CD8-positive, alpha-beta memory T cell (primary cell): ENCODE results near the gene AP4E1. TPM values are rescaled to one million over a fixed set of nuclear protein-coding genes. Genes with fewer than 3 reads are reported as not detected.
"Not testable (repeated sequence)": the region's sequence is repeated elsewhere in the genome, so short reads cannot be mapped to it uniquely, and the experiment has no call there.

Experiments used
- CTCF ChIA-PET: fragments of 350-600 bp; sonication (Branson Sonifier 250); formaldehyde crosslinking; loops from one replicate; lab custom pipeline; 2021; ENCODE audit warnings: antibody characterized with exemption; lab: Charles Lee
- POLR2A ChIA-PET: fragments of 350-600 bp; sonication (Branson Sonifier 250); formaldehyde crosslinking; loops from one replicate; lab custom pipeline; 2021; ENCODE audit warnings: antibody characterized with exemption; lab: Charles Lee
- DNase-seq, 5 donors: peaks; one replicate each; pipeline versions ENCODE4 v3.0.0 to v3.0.0-alpha.2; 2020 to 2022; ENCODE audit warnings: mixed read lengths in 1 of 5
- H3K27ac ChIP-seq: one replicate; pipeline ENCODE4 v1.7.0; 2013; ENCODE audit warnings: low read depth, mild to moderate bottlenecking, low read length, moderate library complexity
- H3K27me3 ChIP-seq: 2 replicates; pipeline ENCODE4 v1.7.0; 2013; ENCODE audit warnings: low read length, mild to moderate bottlenecking; ENCODE audit not compliant: insufficient read depth, poor library complexity, severe bottlenecking
- H3K36me3 ChIP-seq: 2 replicates; pipeline ENCODE4 v1.7.0; 2013; ENCODE audit warnings: mild to moderate bottlenecking, low read length, moderate library complexity; ENCODE audit not compliant: insufficient read depth
- H3K4me1 ChIP-seq: 2 replicates; pipeline ENCODE4 v1.7.0; 2013; ENCODE audit warnings: mild to moderate bottlenecking, low read length, moderate library complexity; ENCODE audit not compliant: insufficient read depth
- H3K4me3 ChIP-seq: 2 replicates; pipeline ENCODE4 v1.7.0; 2013; ENCODE audit warnings: mild to moderate bottlenecking, low read length
- H3K9me3 ChIP-seq: 2 replicates; pipeline ENCODE4 v1.7.0; 2013; ENCODE audit warnings: mild to moderate bottlenecking, low read length
- H3K27ac Mint-ChIP-seq, 8 donors: one replicate each; pipeline ENCODE4 v1.8.0; 2020 to 2021; ENCODE audit warnings: mixed read lengths in 8 of 8, mild to moderate bottlenecking in 6 of 8, inconsistent platforms in 3 of 8, moderate library complexity in 3 of 8
- H3K27me3 Mint-ChIP-seq, 2 donors: one replicate each; pipeline ENCODE4 v1.8.0; 2020 to 2021; ENCODE audit warnings: mixed read lengths in 2 of 2, mild to moderate bottlenecking in 1 of 2, moderate library complexity in 1 of 2
- H3K36me3 Mint-ChIP-seq, 3 donors: one replicate each; pipeline ENCODE4 v1.8.0; 2020 to 2021; ENCODE audit warnings: mixed read lengths in 3 of 3, inconsistent platforms in 1 of 3, mild to moderate bottlenecking in 1 of 3
- H3K4me1 Mint-ChIP-seq, 3 donors: one replicate each; pipeline ENCODE4 v1.8.0; 2020 to 2021; ENCODE audit warnings: mixed read lengths in 3 of 3, inconsistent platforms in 1 of 3, mild to moderate bottlenecking in 1 of 3
- H3K4me3 Mint-ChIP-seq, 7 donors: one replicate each; pipeline ENCODE4 v1.8.0; 2020 to 2021; ENCODE audit warnings: mixed read lengths in 7 of 7, mild to moderate bottlenecking in 6 of 7, moderate library complexity in 4 of 7, inconsistent platforms in 2 of 7
- H3K9me3 Mint-ChIP-seq, 5 donors: one replicate each; pipeline ENCODE4 v1.8.0; 2020 to 2022; ENCODE audit warnings: mixed read lengths in 5 of 5, mild to moderate bottlenecking in 3 of 5, moderate library complexity in 2 of 5, inconsistent platforms in 1 of 5
- polyA plus RNA-seq: library from polyadenylated mRNA; unstranded; fragments of 300-500 nt; fragmentation: Illumina TruSeq; gene quantifications from one replicate; pipeline ENCODE4 v1.2.3, GENCODE V29; 2021
- total RNA-seq, 2 experiments: library from RNA; stranded (reverse); gene quantifications; one replicate each; pipeline ENCODE4 v1.2.3, GENCODE V29; 2021

The AP4E1 gene
- total and polyA plus RNA-seq, 3 experiments from 2014 or later = 5.8 to 18.8 (median 16.5) TPM

GRCh38 chr15:50945725-50946124 lies 37.2 kb downstream of the AP4E1 start:
- Mint-ChIP-seq H3K27ac (no peak overlapping the region), H3K36me3 (peaks cover 27 to 72% (median 32%) of the 10 kb centered on the region in 3 donors), H3K9me3 (peaks cover 0 to 4% (median 0%) of the 10 kb centered on the region in 5 donors), H3K27me3 (no peaks in the 10 kb centered on the region), H3K4me1 (no peaks in the 10 kb centered on the region), H3K4me3 (no peak overlapping the region)
- Histone ChIP-seq H3K27ac (no peak overlapping the region), H3K27me3 (no peaks in the 10 kb centered on the region), H3K36me3 (peaks cover 21% of the 10 kb centered on the region), H3K9me3 (no peaks in the 10 kb centered on the region), H3K4me1 (no peaks in the 10 kb centered on the region), H3K4me3 (no peak overlapping the region)
- ChIA-PET CTCF (interaction anchor here (0.6 kb wide), 1 partner anchor 230 kb away, joined by 3 read pairs; no protein-coding TSS in a partner anchor), POLR2A (no interaction called here)
- no peak for DNase-seq

DNA sequence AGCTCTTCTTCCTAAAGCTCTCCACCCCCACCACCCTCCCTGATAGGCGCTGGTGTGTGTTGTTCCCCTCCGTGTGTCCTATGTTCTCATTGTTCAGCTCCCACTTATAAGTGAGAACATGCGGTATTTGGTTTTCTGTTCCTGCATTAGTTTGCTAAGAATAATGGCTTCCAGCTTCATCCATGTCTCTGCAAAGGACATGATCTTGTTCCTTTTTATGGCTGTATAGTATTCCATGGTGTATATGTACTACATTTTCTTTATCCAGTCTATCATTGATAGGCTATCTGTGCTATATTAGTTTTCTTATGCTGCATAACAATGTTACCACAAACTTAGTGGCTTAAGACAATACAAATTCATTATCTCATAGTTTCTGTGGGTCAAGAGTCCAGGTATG lies 42.3 kb downstream of the AP4E1 start:
- H3K27me3 Mint-ChIP-seq, H3K4me3 Mint-ChIP-seq, H3K27me3 ChIP-seq, H3K4me3 ChIP-seq, POLR2A ChIA-PET, CTCF ChIA-PET, H3K4me1 Mint-ChIP-seq, DNase-seq, H3K9me3 ChIP-seq, H3K27ac ChIP-seq, H3K27ac Mint-ChIP-seq, H3K4me1 ChIP-seq: not testable (repeated sequence)
- peaks cover 6 to 15% (median 11%) of the 10 kb centered on the region in 5 donors for H3K9me3 Mint-ChIP-seq
- peaks cover 18% of the 10 kb centered on the region for H3K36me3 ChIP-seq
- peaks cover 51 to 77% (median 65%) of the 10 kb centered on the region in 3 donors for H3K36me3 Mint-ChIP-seq

DNA sequence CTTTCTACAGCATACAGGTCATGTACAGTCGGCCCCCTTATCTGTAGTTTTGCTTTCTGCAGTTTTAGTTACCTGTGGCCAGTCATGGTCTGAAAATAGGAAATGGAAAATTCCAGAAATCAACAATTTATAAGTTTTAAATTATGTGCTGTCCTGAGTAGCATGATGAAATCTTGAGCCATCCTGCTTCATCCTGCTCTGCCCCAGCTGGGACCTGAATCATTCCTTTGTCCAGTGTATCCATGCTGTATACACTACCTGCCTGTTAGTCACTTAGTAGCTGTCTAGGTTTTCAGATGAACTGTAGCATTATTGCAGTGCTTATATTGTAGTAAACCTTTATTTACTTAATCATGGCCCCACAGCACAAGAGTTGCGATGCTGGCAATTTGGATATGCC lies 44.8 kb downstream of the AP4E1 start:
- DNase-seq = no peak
- Histone ChIP-seq H3K4me1 (no peaks in the 10 kb centered on the region), H3K36me3 (peaks cover 35% of the 10 kb centered on the region), H3K4me3 (no peak overlapping the region), H3K9me3 (no peaks in the 10 kb centered on the region), H3K27me3 (no peaks in the 10 kb centered on the region), H3K27ac (no peak overlapping the region)
- ChIA-PET CTCF (no interaction called here), POLR2A (no interaction called here)
- Mint-ChIP-seq H3K27me3 (no peaks in the 10 kb centered on the region), H3K36me3 (peaks cover 66 to 88% (median 87%) of the 10 kb centered on the region in 3 donors), H3K27ac (no peak overlapping the region), H3K4me3 (no peak overlapping the region), H3K9me3 (peaks cover 10 to 19% (median 12%) of the 10 kb centered on the region in 5 donors), H3K4me1 (peaks cover 0 to 5% (median 5%) of the 10 kb centered on the region in 3 donors)

DNA sequence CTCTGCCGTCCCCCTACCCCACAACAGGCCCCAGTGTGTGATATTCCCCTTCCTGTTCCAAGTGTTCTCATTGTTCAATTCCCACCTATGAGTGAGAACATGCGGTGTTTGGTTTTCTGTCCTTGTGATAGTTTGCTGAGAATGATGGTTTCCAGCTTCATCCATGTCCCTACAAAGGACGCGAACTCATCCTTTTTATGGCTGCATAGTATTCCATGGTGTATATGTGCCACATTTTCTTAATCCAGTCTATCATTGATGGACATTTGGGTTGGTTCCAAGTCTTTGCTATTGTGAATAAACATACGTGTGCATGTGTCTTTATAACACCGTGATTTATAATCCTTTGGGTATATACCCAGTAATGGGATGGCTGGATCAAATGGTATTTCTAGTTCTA lies 46.4 kb downstream of the AP4E1 start:
- H3K27me3 Mint-ChIP-seq, H3K4me1 Mint-ChIP-seq, POLR2A ChIA-PET, H3K9me3 ChIP-seq, H3K4me1 ChIP-seq, DNase-seq, H3K27ac ChIP-seq, H3K4me3 ChIP-seq, H3K27me3 ChIP-seq, CTCF ChIA-PET, H3K27ac Mint-ChIP-seq, H3K4me3 Mint-ChIP-seq: not testable (repeated sequence)
- H3K36me3 ChIP-seq = peaks cover 44% of the 10 kb centered on the region
- peaks cover 16 to 30% (median 20%) of the 10 kb centered on the region in 5 donors for H3K9me3 Mint-ChIP-seq
- H3K36me3 Mint-ChIP-seq = peaks cover 72 to 95% (median 92%) of the 10 kb centered on the region in 3 donors

GRCh38 chr15:50959717-50960116 lies 51.2 kb downstream of the AP4E1 start:
- Histone ChIP-seq H3K27ac (no peak overlapping the region), H3K9me3 (peaks cover 28% of the 10 kb centered on the region), H3K36me3 (peaks cover 36% of the 10 kb centered on the region), H3K27me3 (no peaks in the 10 kb centered on the region), H3K4me3 (no peak overlapping the region), H3K4me1 (no peaks in the 10 kb centered on the region)
- peaks cover 63 to 97% (median 82%) of the 10 kb centered on the region in 3 donors for H3K36me3 Mint-ChIP-seq
- H3K4me1 Mint-ChIP-seq = peaks cover 0 to 3% (median 0%) of the 10 kb centered on the region in 3 donors
- CTCF ChIA-PET = no interaction called here
- POLR2A ChIA-PET = no interaction called here
- no peak overlapping the region for H3K4me3 Mint-ChIP-seq
- no peak for DNase-seq
- peaks cover 39 to 68% (median 58%) of the 10 kb centered on the region in 5 donors for H3K9me3 Mint-ChIP-seq
- H3K27ac Mint-ChIP-seq = no peak overlapping the region
- H3K27me3 Mint-ChIP-seq = no peaks in the 10 kb centered on the region

- Histone ChIP-seq H3K27ac (no peak overlapping the region), H3K4me1 (no peaks in the 10 kb centered on the region), H3K36me3 (peaks cover 9% of the 10 kb centered on the region), H3K27me3 (no peaks in the 10 kb centered on the region), H3K4me3 (no peak overlapping the region), H3K9me3 (peaks cover 31% of the 10 kb centered on the region)
- Mint-ChIP-seq H3K27me3 (no peaks in the 10 kb centered on the region), H3K27ac (no peak overlapping the region), H3K9me3 (peaks cover 57 to 85% (median 75%) of the 10 kb centered on the region in 5 donors), H3K36me3 (peaks cover 52 to 92% (median 73%) of the 10 kb centered on the region in 3 donors), H3K4me3 (no peak overlapping the region), H3K4me1 (no peaks in the 10 kb centered on the region)
- DNase-seq = no peak
- ChIA-PET POLR2A (no interaction called here), CTCF (no interaction called here)
Observed at GRCh38 chr15:50964075-50964474, 55.6 kb downstream of the AP4E1 start.

DNA sequence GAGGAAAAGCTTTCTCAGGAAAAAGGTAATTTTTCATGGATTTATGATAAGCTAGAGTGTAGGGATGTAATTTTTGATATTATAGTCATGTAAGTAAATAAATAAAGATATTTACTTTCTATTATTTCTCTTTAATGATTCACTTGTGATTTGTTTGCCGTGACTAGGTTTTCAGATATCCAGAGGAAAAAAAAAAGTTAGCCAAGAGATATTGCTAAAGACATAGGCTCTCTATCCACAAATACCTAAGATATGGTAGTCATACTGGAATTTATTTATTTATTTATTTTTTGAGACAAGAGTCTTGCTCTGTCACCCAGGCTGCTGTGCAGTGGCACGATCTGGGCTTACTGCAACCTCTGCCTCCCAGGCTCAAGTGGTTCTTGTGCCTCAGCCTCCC lies 59.9 kb downstream of the AP4E1 start:
- Histone ChIP-seq H3K27me3 (no peaks in the 10 kb centered on the region), H3K4me1 (no peaks in the 10 kb centered on the region), H3K9me3 (peaks cover 19% of the 10 kb centered on the region), H3K27ac (no peak overlapping the region), H3K4me3 (no peak overlapping the region), H3K36me3 (peaks cover 21% of the 10 kb centered on the region)
- no peak for DNase-seq
- Mint-ChIP-seq H3K9me3 (peaks cover 42 to 84% (median 66%) of the 10 kb centered on the region in 5 donors), H3K36me3 (peaks cover 54 to 91% (median 81%) of the 10 kb centered on the region in 3 donors), H3K27me3 (no peaks in the 10 kb centered on the region), H3K4me1 (peaks cover 0 to 11% (median 1%) of the 10 kb centered on the region in 3 donors), H3K27ac (no peak overlapping the region), H3K4me3 (no peak overlapping the region)
- ChIA-PET POLR2A (no interaction called here), CTCF (no interaction called here)

DNA sequence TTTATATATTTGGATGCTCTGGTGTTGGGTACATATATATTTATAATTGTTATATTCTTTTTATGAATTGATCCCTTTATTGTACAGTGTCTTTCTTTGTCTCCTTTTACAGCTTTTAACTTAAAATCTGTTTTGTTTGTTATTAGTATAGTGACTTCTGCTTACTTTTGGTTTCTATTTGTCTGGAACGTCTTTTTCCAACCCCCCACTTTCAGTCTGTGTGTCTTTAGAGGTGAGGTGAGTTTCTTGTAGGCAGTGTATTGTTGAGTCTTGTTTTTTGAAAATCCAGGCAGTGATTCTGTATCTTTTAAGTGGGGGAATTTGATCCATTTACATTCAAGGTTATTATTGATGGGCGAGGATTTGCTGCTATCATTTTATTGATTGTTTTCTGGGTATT lies 62.0 kb downstream of the AP4E1 start:
- peak overlapping the region in 1 of 8 donors; percentile 41 for H3K27ac Mint-ChIP-seq

More for the DNA sequence above, 62.0 kb downstream of the AP4E1 start:
- H3K4me1 Mint-ChIP-seq = peaks cover 4 to 18% (median 5%) of the 10 kb centered on the region in 3 donors
- H3K9me3 Mint-ChIP-seq = peaks cover 25 to 68% (median 48%) of the 10 kb centered on the region in 5 donors
- H3K4me3 Mint-ChIP-seq = peak overlapping the region in 1 of 7 donors; percentile 4
- Histone ChIP-seq H3K9me3 (peaks cover 6% of the 10 kb centered on the region), H3K4me1 (no peaks in the 10 kb centered on the region), H3K4me3 (no peak overlapping the region), H3K36me3 (peaks cover 21% of the 10 kb centered on the region), H3K27ac (no peak overlapping the region), H3K27me3 (no peaks in the 10 kb centered on the region)
- ChIA-PET CTCF (no interaction called here), POLR2A (no interaction called here)
- H3K27me3 Mint-ChIP-seq = peaks cover 0 to 2% of the 10 kb centered on the region in 2 donors
- DNase-seq = no peak
- H3K36me3 Mint-ChIP-seq = peaks cover 50 to 86% (median 83%) of the 10 kb centered on the region in 3 donors
